Activated CD8-positive, alpha-beta memory T cell treated with anti-CD3 and anti-CD28 coated beads, Interleukin-2, amount 10 ng/mL, durations not matched to agents 7 days and 5 days (primary cell): Measurements from ENCODE around the gene MXRA7. TPM values are rescaled to one million over a fixed set of nuclear protein-coding genes. Genes with fewer than 3 reads are reported as not detected.
"Not testable (repeated sequence)": the region's sequence is repeated elsewhere in the genome, so short reads cannot be mapped to it uniquely, and the experiment has no call there.

Experiments used
- ATAC-seq: fragments of 150-1000 bp; cut with Tn5 transposase; one replicate; pipeline ENCODE4 v1.10.0; 2021; ENCODE audit warnings: moderate library complexity
- CTCF ChIA-PET: fragments of 350-600 bp; sonication (Branson Sonifier 250); formaldehyde crosslinking; loops from one replicate; lab custom pipeline; 2021; ENCODE audit warnings: antibody characterized with exemption; lab: Charles Lee
- DNase-seq: peaks from one replicate; pipeline ENCODE4 v3.0.0-alpha.2; 2020
- H3K27ac Mint-ChIP-seq: one replicate; pipeline ENCODE4 v1.8.0; 2021; ENCODE audit warnings: mild to moderate bottlenecking, mixed read lengths
- H3K27me3 Mint-ChIP-seq: one replicate; pipeline ENCODE4 v1.8.0; 2021; ENCODE audit warnings: mixed read lengths
- H3K36me3 Mint-ChIP-seq: one replicate; pipeline ENCODE4 v1.8.0; 2021; ENCODE audit warnings: mild to moderate bottlenecking, mixed read lengths
- H3K4me1 Mint-ChIP-seq: one replicate; pipeline ENCODE4 v1.8.0; 2021; ENCODE audit warnings: mixed read lengths
- H3K4me3 Mint-ChIP-seq: one replicate; pipeline ENCODE4 v1.8.0; 2021; ENCODE audit warnings: mild to moderate bottlenecking, moderate library complexity, mixed read lengths
- H3K9me3 Mint-ChIP-seq: one replicate; pipeline ENCODE4 v1.8.0; 2022; ENCODE audit warnings: low read depth, mixed read lengths
- total RNA-seq, 2 experiments: library from RNA; stranded (reverse); gene quantifications; one replicate each; pipeline ENCODE4 v1.2.3, GENCODE V29; 2021

The MXRA7 gene
- total RNA-seq, 2 experiments from 2014 or later = 29.8 to 32.0 TPM

DNA sequence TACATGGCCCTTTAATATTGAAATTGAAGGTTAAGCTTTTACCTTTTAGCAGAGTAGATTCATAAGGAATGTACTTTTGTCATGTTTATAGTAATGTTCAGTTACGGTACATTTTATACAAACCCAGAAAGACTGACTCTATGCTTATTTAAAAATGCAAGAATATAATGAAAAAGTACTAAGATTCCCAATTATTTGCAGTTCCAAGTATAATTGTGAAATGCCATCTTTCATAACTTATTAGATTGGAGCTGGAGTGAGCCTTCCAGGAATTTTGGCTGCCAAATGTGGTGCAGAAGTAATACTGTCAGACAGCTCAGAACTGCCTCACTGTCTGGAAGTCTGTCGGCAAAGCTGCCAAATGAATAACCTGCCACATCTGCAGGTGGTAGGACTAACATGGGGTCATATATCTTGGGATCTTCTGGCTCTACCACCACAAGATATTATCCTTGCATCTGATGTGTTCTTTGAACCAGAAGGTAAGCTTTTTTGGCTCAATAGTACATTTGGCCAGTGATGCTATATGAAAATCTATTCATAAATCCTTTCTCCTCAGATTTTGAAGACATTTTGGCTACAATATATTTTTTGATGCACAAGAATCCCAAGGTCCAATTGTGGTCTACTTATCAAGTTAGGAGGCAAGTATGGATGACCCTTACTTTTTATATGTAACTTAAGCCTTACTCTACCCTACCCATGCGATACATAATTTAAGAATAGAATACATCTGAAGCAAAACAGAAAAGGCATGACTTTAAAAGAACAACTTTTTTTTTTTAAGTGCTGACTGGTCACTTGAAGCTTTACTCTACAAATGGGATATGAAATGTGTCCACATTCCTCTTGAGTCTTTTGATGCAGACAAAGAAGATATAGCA, 22.2 kb upstream of the MXRA7 start:
- Mint-ChIP-seq H3K4me1 (peaks cover 50% of the 10 kb centered on the region), H3K4me3 (peak overlapping the region; percentile 88), H3K27me3 (no peaks in the 10 kb centered on the region), H3K36me3 (peaks cover 65% of the 10 kb centered on the region), H3K9me3 (no peaks in the 10 kb centered on the region), H3K27ac (peak overlapping the region; percentile 90)
- CTCF ChIA-PET = interaction anchor here (5.7 kb wide), 1 partner anchor 17 kb away, joined by 47 read pairs; no protein-coding TSS in a partner anchor
- ATAC-seq (no peak), DNase-seq (no peak)

DNA sequence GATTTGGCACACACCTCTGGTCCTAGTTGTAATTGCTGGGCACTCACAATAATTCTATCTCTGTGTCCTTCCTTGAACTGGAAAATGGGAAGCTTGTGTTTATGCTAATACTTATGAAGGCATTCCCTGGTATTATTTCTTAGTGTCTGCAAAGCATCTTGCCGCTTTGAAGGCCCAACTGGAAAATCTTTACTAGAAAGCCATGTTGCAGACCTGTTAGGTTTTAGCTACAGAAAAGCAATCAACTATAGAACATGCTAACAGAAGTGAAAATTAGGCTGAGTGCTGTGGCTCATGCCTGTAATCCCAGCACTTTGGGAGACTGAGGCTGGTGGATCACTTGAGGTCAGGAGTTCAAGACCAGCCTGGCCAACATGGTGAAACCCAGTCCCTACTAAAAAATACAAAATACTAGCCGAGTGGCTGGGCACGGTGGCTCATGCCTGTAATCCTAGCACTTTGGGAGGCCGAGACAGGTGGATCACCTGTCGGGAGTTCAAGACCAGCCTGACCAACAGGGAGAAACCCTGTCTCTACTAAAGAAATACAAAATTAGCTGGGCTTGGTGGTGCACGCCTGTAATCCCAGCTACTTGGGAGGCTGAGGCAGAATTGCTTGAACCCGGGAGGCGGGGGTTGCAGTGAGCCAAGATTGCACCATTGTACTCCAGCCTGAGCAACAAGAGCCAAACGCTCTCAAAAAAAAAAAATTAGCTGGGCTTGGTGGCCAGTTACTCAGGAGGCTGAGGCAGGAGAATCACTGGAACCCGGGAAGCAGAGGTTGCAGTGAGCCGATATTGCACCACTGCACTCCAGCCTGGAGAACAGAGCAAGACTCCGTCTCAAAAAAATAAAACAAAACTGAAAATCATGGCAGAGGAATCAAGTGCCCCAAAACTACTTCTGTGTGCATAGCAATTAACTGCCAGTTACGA, 21.3 kb upstream of the MXRA7 start:
- CTCF ChIA-PET = interaction anchor here (0.9 to 5.7 kb wide), 2 partner anchors 16 to 21 kb away, joined by 3 to 47 read pairs; partner anchors contain the start of gene MXRA7
- H3K9me3 Mint-ChIP-seq, H3K27me3 Mint-ChIP-seq, DNase-seq, H3K4me3 Mint-ChIP-seq, ATAC-seq: not testable (repeated sequence)
- H3K27ac Mint-ChIP-seq = peak overlapping the region; percentile 67
- peaks cover 72% of the 10 kb centered on the region for H3K36me3 Mint-ChIP-seq
- H3K4me1 Mint-ChIP-seq = peaks cover 54% of the 10 kb centered on the region

DNA sequence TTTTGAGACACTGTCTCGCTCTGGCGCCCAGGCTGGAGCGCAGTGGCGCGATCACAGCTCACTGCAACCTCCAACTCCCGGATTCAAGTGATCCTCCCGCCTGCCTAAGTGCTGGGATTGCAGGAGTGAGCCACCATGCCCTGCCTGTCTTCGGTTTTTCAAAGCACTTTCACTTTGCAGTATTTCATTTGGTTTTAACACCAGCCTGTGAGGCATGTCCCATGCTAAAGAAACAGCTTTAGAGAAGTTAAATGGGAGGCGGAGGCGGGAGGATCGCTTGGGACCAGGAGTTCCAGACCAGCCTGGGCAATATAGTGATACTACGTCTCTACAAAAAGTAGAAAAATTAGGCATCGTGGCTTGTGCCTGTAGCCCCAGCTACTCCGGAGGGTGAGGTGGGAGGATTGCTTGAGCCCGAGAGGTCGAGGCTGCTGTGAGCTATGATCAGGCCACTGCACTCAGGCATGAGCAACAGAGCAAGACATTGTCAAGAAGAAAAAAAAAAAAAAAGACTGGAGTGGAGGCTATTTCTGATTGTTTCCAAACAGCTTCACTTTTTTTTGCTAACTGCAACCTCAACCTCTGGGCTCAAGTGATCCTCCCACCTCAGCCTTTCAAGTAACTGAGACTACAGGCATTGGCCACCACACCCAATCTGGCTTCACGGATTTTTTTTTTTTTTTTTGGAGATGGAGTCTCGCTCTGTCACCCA, 17.1 kb upstream of the MXRA7 start:
- H3K4me1 Mint-ChIP-seq = peaks cover 57% of the 10 kb centered on the region
- ATAC-seq = no peak
- peak overlapping the region; percentile 92 for H3K27ac Mint-ChIP-seq
- H3K27me3 Mint-ChIP-seq = no peaks in the 10 kb centered on the region
- H3K36me3 Mint-ChIP-seq = peaks cover 60% of the 10 kb centered on the region
- DNase-seq = no peak
- peak overlapping the region; percentile 91 for H3K4me3 Mint-ChIP-seq
- H3K9me3 Mint-ChIP-seq = no peaks in the 10 kb centered on the region
- CTCF ChIA-PET = interaction anchor here (0.7 to 6.1 kb wide), 6 partner anchors 9 to 165 kb away, joined by 3 to 77 read pairs (median 4); partner anchors contain the start of genes MFSD11 and SRSF2

DNA sequence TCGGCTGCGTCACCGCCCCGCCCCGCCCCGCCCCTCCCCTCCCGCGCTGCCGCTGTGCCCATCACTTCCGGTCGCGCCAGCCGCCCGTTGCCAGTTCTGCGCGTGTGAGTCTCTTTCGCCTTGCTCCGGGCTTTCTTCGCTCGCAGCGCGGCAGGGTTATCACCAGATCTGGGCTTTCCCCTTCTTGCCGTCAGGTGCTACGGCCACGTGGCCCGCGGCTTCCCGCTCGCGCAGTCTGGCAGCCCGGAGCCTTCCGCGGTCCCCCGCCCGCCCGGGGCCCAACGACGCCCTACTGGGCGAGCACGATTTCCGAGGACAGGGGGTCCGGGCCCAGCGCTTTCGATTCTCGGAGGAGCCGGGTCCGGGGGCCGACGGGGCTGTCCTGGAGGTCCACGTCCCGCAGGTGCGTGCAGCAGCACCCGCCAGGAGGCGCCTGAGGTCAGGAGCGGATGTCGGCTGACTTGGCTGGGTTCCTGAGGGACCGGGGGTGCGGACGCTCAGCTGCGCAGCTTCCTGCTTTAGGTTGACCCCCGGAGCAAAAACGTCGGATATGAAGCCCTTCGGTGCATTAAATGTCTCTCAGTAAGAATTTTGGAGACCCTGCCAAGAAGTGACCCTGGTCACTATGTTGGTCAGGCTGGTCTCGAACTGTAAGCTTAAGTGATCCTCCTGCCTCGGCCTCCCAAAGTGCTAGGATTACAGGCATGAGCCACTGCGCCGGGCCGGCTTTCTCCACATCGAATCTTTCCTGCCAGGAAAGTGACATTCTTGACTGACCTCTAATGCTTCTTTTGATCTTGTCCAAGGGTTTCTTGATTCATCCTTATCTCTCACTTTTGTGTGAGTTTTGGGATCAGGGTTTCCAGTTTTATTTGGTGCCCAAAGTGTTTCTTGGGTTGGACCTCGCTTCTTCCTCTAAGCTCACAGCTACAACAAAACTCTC, 16.3 kb upstream of the MXRA7 start, which contains the start of gene METTL23:
Gene METTL23, plus strand, starts transcription at position 64 of the 943 bp plus-strand sequence. CDS start 2,872 bp downstream, outside the sequence.
- Mint-ChIP-seq H3K9me3 (no peaks in the 10 kb centered on the region), H3K36me3 (peaks cover 59% of the 10 kb centered on the region), H3K4me1 (peaks cover 56% of the 10 kb centered on the region), H3K27me3 (no peaks in the 10 kb centered on the region), H3K27ac (peak within 1 kb of the TSS; percentile 92), H3K4me3 (peak within 1 kb of the TSS; percentile 91)
- ATAC-seq = peak; percentile 54
- CTCF ChIA-PET = interaction anchor here (0.7 to 6.1 kb wide), 5 partner anchors 10 to 164 kb away, joined by 3 to 77 read pairs (median 4); partner anchors contain the start of genes MFSD11 and SRSF2
- peak; percentile 91 for DNase-seq

DNA sequence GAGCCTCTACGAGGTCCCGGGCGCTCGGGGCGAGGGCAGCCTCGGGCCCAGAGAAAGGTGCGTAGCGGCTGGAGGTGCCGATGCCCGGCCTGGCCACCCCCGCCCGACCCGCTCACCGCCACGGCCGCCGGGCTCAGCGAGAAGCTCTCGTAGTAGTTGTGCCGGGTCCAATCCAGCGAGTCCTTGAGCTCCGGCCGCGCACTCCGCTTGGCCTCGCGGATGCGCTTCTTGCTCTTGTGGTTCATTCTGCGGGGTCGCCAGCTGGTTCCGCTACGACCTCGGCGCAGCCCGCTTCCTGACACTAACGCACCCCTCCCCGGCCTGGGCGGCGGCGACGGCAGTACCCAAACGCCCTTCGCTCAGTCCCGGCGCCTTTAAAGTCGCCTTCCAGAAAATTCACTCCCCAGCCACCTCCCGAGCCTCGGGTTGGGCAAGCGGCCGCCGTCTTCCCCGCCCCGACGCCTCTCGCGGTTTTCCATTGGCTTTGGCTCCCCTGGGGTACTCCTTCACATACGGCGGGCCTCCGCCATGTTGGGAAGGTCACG, 15.5 kb upstream of the MXRA7 start, which contains the start of gene JMJD6:
Gene JMJD6, minus strand, starts transcription at position 376 of the 545 bp plus-strand sequence. Its CDS starts 131 bp downstream, at position 245.
- Mint-ChIP-seq H3K4me3 (peak within 1 kb of the TSS; percentile 91), H3K27me3 (no peaks in the 10 kb centered on the region), H3K9me3 (no peaks in the 10 kb centered on the region), H3K27ac (peak within 1 kb of the TSS; percentile 92), H3K4me1 (peaks cover 56% of the 10 kb centered on the region), H3K36me3 (peaks cover 61% of the 10 kb centered on the region)
- ATAC-seq (peak; percentile 82), DNase-seq (peak; percentile 97)
- CTCF ChIA-PET = interaction anchor here (0.6 to 6.1 kb wide), 3 partner anchors 11 to 46 kb away, joined by 3 to 77 read pairs (median 28); partner anchors contain the start of genes MFSD11 and SRSF2

DNA sequence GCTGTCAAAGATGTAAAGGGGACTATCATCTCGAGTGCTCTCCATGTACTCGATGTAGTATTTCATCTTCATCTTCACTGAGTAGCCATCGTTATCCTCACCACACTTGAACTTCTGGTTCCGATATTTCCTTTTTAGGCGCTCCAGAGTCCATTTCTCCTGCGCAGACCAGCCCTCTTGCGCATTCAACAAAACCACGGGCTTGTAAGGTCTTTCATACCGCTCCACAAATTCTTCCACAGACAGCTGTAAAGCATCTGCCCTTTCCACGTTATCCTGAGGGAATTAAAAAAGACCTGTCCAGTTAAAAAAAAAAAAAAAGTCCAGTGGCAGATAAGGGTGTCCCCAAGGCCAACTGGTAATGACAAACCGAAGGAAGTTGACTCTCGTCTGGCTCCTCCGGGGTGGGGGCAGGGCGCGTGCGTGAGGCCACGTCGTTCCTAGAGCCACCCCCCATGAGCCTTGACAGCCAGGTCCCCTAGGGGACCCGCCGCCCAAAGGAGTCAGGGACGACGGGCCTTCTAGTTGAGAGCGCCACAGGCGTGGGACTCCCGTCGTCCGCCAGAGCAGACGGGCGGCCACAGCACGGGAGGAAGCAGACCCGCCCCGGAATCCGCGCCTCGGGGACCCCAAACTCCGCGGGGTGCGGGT, 14.9 kb upstream of the MXRA7 start:
- no peaks in the 10 kb centered on the region for H3K27me3 Mint-ChIP-seq
- H3K9me3 Mint-ChIP-seq = no peaks in the 10 kb centered on the region
- H3K4me3 Mint-ChIP-seq = peak overlapping the region; percentile 91
- peak overlapping the region; percentile 92 for H3K27ac Mint-ChIP-seq
- CTCF ChIA-PET = interaction anchor here (0.6 to 6.1 kb wide), 3 partner anchors 10 to 46 kb away, joined by 3 to 77 read pairs (median 28); partner anchors contain the start of genes MFSD11 and SRSF2
- DNase-seq = peak; percentile 88
- ATAC-seq = peak; percentile 29
- H3K4me1 Mint-ChIP-seq = peaks cover 61% of the 10 kb centered on the region
- H3K36me3 Mint-ChIP-seq = peaks cover 65% of the 10 kb centered on the region

DNA sequence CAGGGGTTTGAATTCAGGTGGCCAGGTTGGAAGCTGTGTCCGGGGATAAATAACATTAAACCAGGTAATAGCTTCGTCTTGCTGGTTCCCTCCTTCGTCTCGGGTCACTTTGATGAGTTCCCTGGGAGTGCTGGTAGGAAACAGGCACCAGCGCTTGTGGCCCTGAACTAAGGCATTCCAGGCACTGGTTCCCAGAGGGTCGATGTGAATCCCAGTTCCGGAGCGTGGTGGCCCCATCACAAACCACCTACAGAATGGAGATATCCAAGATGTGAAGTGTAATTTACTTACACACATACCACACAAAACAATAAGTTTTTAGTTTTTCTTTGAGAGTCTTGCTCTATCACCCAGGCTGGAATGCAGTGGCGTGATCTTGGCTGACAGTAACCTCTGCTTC, 13.0 kb upstream of the MXRA7 start:
- Mint-ChIP-seq H3K9me3 (no peaks in the 10 kb centered on the region), H3K36me3 (peaks cover 70% of the 10 kb centered on the region), H3K4me1 (peaks cover 54% of the 10 kb centered on the region), H3K27me3 (no peaks in the 10 kb centered on the region), H3K4me3 (no peak overlapping the region), H3K27ac (no peak overlapping the region)
- ATAC-seq (no peak), DNase-seq (no peak)
- CTCF ChIA-PET = interaction anchor here (6.1 kb wide), 1 partner anchor 9 kb away, joined by 77 read pairs; no protein-coding TSS in a partner anchor

DNA sequence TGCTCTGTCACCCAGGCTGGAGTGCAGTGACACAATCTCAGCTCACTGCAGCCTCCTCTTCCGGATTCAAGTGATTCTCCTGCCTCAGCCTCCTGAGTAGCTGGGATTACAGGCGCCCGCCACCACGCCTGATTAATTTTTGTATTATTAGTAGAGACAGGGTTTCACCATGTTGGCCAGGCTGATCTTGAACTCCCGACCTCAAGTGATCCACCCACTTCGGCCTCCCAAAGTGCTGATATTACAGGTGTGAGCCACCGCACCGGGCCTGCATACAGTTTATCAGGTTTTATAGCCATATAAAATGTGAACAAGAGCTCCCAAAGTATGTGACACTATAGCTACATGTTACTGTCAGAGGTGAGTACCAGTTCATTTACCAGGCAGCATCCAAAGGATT, 12.2 kb upstream of the MXRA7 start:
- H3K27me3 Mint-ChIP-seq, H3K9me3 Mint-ChIP-seq, ATAC-seq, H3K4me3 Mint-ChIP-seq, DNase-seq: not testable (repeated sequence)
- peak overlapping the region; percentile 40 for H3K27ac Mint-ChIP-seq
- peaks cover 55% of the 10 kb centered on the region for H3K4me1 Mint-ChIP-seq
- H3K36me3 Mint-ChIP-seq = peaks cover 78% of the 10 kb centered on the region
- CTCF ChIA-PET = interaction anchor here (1.6 kb wide), 1 partner anchor 8 kb away, joined by 5 read pairs; no protein-coding TSS in a partner anchor

DNA sequence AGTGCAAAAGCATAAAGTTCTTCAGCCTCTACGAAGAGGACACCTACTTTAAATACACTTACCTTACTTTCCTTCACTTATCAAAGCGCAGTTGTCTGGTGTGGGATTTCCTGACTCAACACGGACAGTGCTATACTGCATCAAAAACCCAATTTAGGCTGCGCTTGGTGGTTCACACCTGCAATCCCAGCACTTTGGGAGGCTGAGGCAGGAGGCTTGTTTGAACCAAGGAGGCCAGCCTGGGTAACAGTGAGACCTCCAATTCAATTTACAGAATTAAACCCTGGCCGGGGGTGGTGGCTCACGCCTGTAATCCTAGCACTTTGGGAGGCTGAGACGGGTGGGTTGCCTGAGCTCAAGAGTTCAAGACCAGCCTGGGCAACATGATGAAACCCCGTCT, 11.5 kb upstream of the MXRA7 start:
- CTCF ChIA-PET = interaction anchor here (0.6 to 1.6 kb wide), 2 partner anchors 8 to 25 kb away, joined by 3 to 5 read pairs; no protein-coding TSS in a partner anchor

DNA sequence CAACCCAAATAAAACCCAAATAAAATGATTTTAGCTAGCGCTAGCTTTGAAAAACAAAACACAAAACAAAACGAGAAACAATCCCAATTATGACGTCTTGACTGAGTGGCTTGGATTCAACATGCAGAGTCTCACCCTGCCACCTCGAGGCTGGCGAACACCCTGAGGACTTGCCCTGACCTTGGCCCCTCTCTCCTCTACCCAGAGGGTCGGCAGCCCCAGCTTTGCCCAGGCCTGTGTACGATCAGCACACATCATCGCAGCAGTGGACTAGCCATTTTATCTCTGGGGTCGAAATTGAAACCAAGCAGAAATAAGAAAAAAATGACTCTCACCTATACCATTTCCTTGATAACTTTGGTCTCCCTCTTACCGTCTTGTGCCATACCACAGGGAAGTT, 10.7 kb upstream of the MXRA7 start:
- DNase-seq (no peak), ATAC-seq (no peak)
- Mint-ChIP-seq H3K36me3 (peaks cover 78% of the 10 kb centered on the region), H3K27me3 (no peaks in the 10 kb centered on the region), H3K27ac (no peak overlapping the region), H3K9me3 (no peaks in the 10 kb centered on the region), H3K4me1 (peaks cover 61% of the 10 kb centered on the region), H3K4me3 (no peak overlapping the region)
- CTCF ChIA-PET = interaction anchor here (1.2 kb wide), 1 partner anchor 10 kb away, joined by 3 read pairs; no protein-coding TSS in a partner anchor

More for the DNA sequence above, 11.5 kb upstream of the MXRA7 start:
- ATAC-seq = no peak
- no peaks in the 10 kb centered on the region for H3K27me3 Mint-ChIP-seq
- DNase-seq = no peak
- peaks cover 74% of the 10 kb centered on the region for H3K36me3 Mint-ChIP-seq
- no peaks in the 10 kb centered on the region for H3K9me3 Mint-ChIP-seq
- no peak overlapping the region for H3K27ac Mint-ChIP-seq
- no peak overlapping the region for H3K4me3 Mint-ChIP-seq
- H3K4me1 Mint-ChIP-seq = peaks cover 53% of the 10 kb centered on the region
